ENCODE measurements around the gene RAB1B.
A peak's percentile ranks its signal among the peaks of the same experiment; 100 is the strongest.
"Not testable (repeated sequence)": the region's sequence is repeated elsewhere in the genome, so short reads cannot be mapped to it uniquely, and the experiment has no call there.

Gene RAB1B

GRCh38 chr11:66310803-66311440 lies 42.5 kb downstream of the RAB1B start:
- DNase-seq, result not testable (repeated sequence)

- DNase-seq, result no peak
These were observed 43.1 kb downstream of the RAB1B start for GRCh38 chr11:66311470-66311964.

GRCh38 chr11:66311965-66312548 lies 43.6 kb downstream of the RAB1B start:
- peak; percentile 79 for DNase-seq

- peak; percentile 86 for DNase-seq
These were observed 44.3 kb downstream of the RAB1B start for GRCh38 chr11:66312549-66313320.

- DNase-seq, result no peak
These were observed 45.1 kb downstream of the RAB1B start for GRCh38 chr11:66313321-66314185.

GRCh38 chr11:66314186-66314501 lies 45.7 kb downstream of the RAB1B start:
- no peak for DNase-seq

GRCh38 chr11:66314561-66315497 lies 46.4 kb downstream of the RAB1B start:
- DNase-seq, result no peak

- no peak for DNase-seq
These were observed 47.1 kb downstream of the RAB1B start for GRCh38 chr11:66315498-66315885.

GRCh38 chr11:66315921-66316811 lies 47.7 kb downstream of the RAB1B start:
- DNase-seq, result no peak

- no peak for DNase-seq
These were observed 48.4 kb downstream of the RAB1B start, which contains the start of gene CD248 for GRCh38 chr11:66316849-66317251. Gene CD248 (minus strand): TSS chr11:66317044. CDS start chr11:66317027, 17 bp downstream.

GRCh38 chr11:66317322-66317722 lies 48.9 kb downstream of the RAB1B start:
- DNase-seq, result no peak

- no peak for DNase-seq
These were observed 49.5 kb downstream of the RAB1B start for GRCh38 chr11:66317723-66318599.

- DNase-seq, result no peak
These were observed 50.1 kb downstream of the RAB1B start for GRCh38 chr11:66318600-66318970.

GRCh38 chr11:66320289-66320688 lies 51.9 kb downstream of the RAB1B start:
- DNase-seq, result not testable (repeated sequence)

GRCh38 chr11:66320748-66321147 lies 52.3 kb downstream of the RAB1B start:
- DNase-seq, result not testable (repeated sequence)

GRCh38 chr11:66321606-66322005 lies 53.2 kb downstream of the RAB1B start:
- DNase-seq, result no peak

GRCh38 chr11:66322732-66323427 lies 54.4 kb downstream of the RAB1B start:
- DNase-seq, result no peak

- DNase-seq, result no peak
These were observed 55.2 kb downstream of the RAB1B start for GRCh38 chr11:66323684-66324083.

GRCh38 chr11:66324664-66325063 lies 56.2 kb downstream of the RAB1B start:
- no peak for DNase-seq

All from NCI-H524 treated with DMSO at 0.1 percent for 48 hours (cell line).